ENCODE results near the gene PPM1F. TPM values are rescaled to one million over a fixed set of nuclear protein-coding genes. Genes with fewer than 3 reads are reported as not detected.
A peak's percentile ranks its signal among the peaks of the same experiment; 100 is the strongest.
"Not testable (repeated sequence)": the region's sequence is repeated elsewhere in the genome, so short reads cannot be mapped to it uniquely, and the experiment has no call there.

The PPM1F gene
- polyA plus RNA-seq, 1 donor = 39.2 TPM

GRCh38 chr22:21921184-21921721 is 31.4 kb downstream of the PPM1F start:
- DNase-seq = no peak

GRCh38 chr22:21920341-21921183 is 32.1 kb downstream of the PPM1F start:
- DNase-seq = no peak

- no peak for DNase-seq
These were observed 32.9 kb downstream of the PPM1F start for GRCh38 chr22:21919526-21920307.

GRCh38 chr22:21918466-21919185 is 34.0 kb downstream of the PPM1F start:
- DNase-seq = no peak

GRCh38 chr22:21917959-21918261 is 34.7 kb downstream of the PPM1F start:
- no peak for DNase-seq

- peak; percentile 40 for DNase-seq
These were observed 35.3 kb downstream of the PPM1F start for GRCh38 chr22:21917181-21917958.

- DNase-seq = no peak
These were observed 36.2 kb downstream of the PPM1F start for GRCh38 chr22:21916309-21916918.

GRCh38 chr22:21915624-21916308 is 36.9 kb downstream of the PPM1F start:
- no peak for DNase-seq

GRCh38 chr22:21914033-21914642 is 38.5 kb downstream of the PPM1F start:
- DNase-seq = not testable (repeated sequence)

- not testable (repeated sequence) for DNase-seq
These were observed 42.3 kb downstream of the PPM1F start for GRCh38 chr22:21910367-21910766.

- no peak for DNase-seq
These were observed 42.8 kb downstream of the PPM1F start for GRCh38 chr22:21909871-21910270.

GRCh38 chr22:21907638-21908522 is 44.8 kb downstream of the PPM1F start:
- no peak for DNase-seq

GRCh38 chr22:21905234-21905633 is 47.4 kb downstream of the PPM1F start:
- not testable (repeated sequence) for DNase-seq

GRCh38 chr22:21904250-21904789 is 48.3 kb downstream of the PPM1F start:
- no peak for DNase-seq

GRCh38 chr22:21903283-21903682 is 49.4 kb downstream of the PPM1F start:
- DNase-seq = no peak

GRCh38 chr22:21902296-21903087 is 50.2 kb downstream of the PPM1F start:
- DNase-seq = no peak

GRCh38 chr22:21898354-21898896 is 54.2 kb downstream of the PPM1F start:
- no peak for DNase-seq
